Measurements from ENCODE around the gene CAT.

CAT gene

DNA sequence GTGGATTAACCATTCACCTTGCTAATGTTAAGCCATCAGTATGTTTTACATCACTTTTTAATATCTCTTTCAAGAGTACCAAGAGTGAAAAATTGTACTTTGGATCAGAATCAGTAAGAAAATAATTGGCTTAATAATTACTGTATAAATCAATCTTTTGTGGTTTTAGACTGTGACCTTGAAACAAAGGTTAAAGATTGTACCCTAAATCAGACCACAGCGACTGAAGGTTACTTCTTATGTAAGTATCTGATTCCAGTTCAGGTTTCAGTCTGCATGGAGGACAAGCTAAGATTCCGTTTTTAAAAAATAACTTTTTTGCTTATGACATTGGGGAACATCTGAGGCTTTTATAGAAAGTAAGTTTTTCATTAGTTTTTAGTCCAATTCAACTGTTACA, 18.9 kb downstream of the CAT start:
- H3K9me3 ChIP-seq (replicated peaks in 1 of 2; ENCODE audit: control insufficient read depth in 2 of 2, insufficient read depth in 1 of 2, low read depth in 1 of 2, low read length in 2 of 2) = peaks cover 0 to 2% of the 10 kb centered on the region in 2 donors
- no peak overlapping the region for H2BK120ac ChIP-seq (ENCODE audit: low read depth, low read length)
- no peak overlapping the region for H2BK12ac ChIP-seq (ENCODE audit: low read length)
- H3K14ac ChIP-seq (ENCODE audit: low read length) = no peak overlapping the region
- H2AK5ac ChIP-seq (ENCODE audit: low read depth, low read length) = no peak overlapping the region
- H3K79me1 ChIP-seq (ENCODE audit: low read depth, low read length) = no peaks in the 10 kb centered on the region
- H3K36me3 ChIP-seq (replicated peaks in 1 of 2; ENCODE audit: control insufficient read depth in 2 of 2, insufficient read depth in 2 of 2, low read length in 2 of 2) = peaks cover 0 to 15% of the 10 kb centered on the region in 2 donors
- H3K4me1 ChIP-seq (ENCODE audit: control insufficient read depth in 2 of 2, insufficient read depth in 1 of 2, low read depth in 1 of 2, low read length in 2 of 2) = peaks cover 0 to 2% of the 10 kb centered on the region in 2 donors
- no peak overlapping the region for H3K9ac ChIP-seq (ENCODE audit: low read depth, low read length, poor library complexity)
- no CpG with 5 or more reads among the region's 2 CpGs for WGBS, 2 donors (ENCODE audit: extremely low coverage in 2 of 2, insufficient read length in 2 of 2, insufficient replicate concordance in 1 of 2)
- no peak overlapping the region for H3K4ac ChIP-seq (ENCODE audit: low read length)
- H4K8ac ChIP-seq (ENCODE audit: low read depth, low read length) = no peak overlapping the region
- H3K27me3 ChIP-seq (ENCODE audit: control insufficient read depth in 3 of 3, insufficient read depth in 3 of 3, low read depth in 1 of 3, low read length in 3 of 3) = peaks cover 0 to 3% (median 0%) of the 10 kb centered on the region in 3 experiments
- no peak overlapping the region for H2BK5ac ChIP-seq (ENCODE audit: low read length)
- H3K4me3 ChIP-seq (ENCODE audit: low read length in 2 of 2) = no peak overlapping the region
- no peak overlapping the region for H4K91ac ChIP-seq (ENCODE audit: low read depth, low read length, poor library complexity)
- no peak overlapping the region for H2BK15ac ChIP-seq (ENCODE audit: low read length)
- no peak overlapping the region for H3K4me2 ChIP-seq (ENCODE audit: insufficient read depth, low read length, poor library complexity, severe bottlenecking)
- H2AFZ ChIP-seq (ENCODE audit: low read length) = no peak overlapping the region
- no peak overlapping the region for H3K23ac ChIP-seq (ENCODE audit: low read depth, low read length, poor library complexity)
- H3K27ac ChIP-seq (replicated peaks; ENCODE audit: low read length) = no peak overlapping the region
- H3K18ac ChIP-seq (ENCODE audit: low read length) = no peak overlapping the region
- no peak for DNase-seq (ENCODE audit: low spot score)

DNA sequence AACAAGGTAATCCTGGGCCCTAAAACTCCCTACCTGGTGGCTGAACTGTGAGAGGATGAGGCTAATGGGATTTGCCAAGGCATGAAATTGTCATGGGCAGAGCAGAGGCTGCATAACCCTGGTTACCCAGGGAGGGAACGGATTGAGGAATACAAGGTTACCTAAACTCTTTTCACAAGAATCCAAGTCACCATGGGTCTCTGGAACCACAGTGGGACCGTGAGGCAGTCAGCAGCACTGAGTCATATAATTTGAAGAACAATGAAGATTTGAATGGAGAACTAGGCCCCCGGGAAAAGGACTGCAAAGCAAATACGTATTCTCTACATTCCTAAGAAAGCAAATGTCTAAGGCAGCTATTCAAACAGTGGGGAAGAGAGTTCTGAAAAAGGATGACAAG, 19.8 kb downstream of the CAT start:
- no peak overlapping the region for H3K27ac ChIP-seq (replicated peaks; ENCODE audit: low read length)
- H3K27me3 ChIP-seq (ENCODE audit: control insufficient read depth in 3 of 3, insufficient read depth in 3 of 3, low read depth in 1 of 3, low read length in 3 of 3) = peaks cover 0 to 3% (median 0%) of the 10 kb centered on the region in 3 experiments
- H3K18ac ChIP-seq (ENCODE audit: low read length) = no peak overlapping the region
- H3K9me3 ChIP-seq (replicated peaks in 1 of 2; ENCODE audit: control insufficient read depth in 2 of 2, insufficient read depth in 1 of 2, low read depth in 1 of 2, low read length in 2 of 2) = peaks cover 0 to 2% of the 10 kb centered on the region in 2 donors
- no peak overlapping the region for H2AFZ ChIP-seq (ENCODE audit: low read length)
- no peak overlapping the region for H2BK15ac ChIP-seq (ENCODE audit: low read length)
- H2BK120ac ChIP-seq (ENCODE audit: low read depth, low read length) = no peak overlapping the region
- no peak overlapping the region for H3K4ac ChIP-seq (ENCODE audit: low read length)
- no peak overlapping the region for H4K91ac ChIP-seq (ENCODE audit: low read depth, low read length, poor library complexity)
- H3K79me1 ChIP-seq (ENCODE audit: low read depth, low read length) = no peaks in the 10 kb centered on the region
- H3K36me3 ChIP-seq (replicated peaks in 1 of 2; ENCODE audit: control insufficient read depth in 2 of 2, insufficient read depth in 2 of 2, low read length in 2 of 2) = peaks cover 0 to 15% of the 10 kb centered on the region in 2 donors
- H2AK5ac ChIP-seq (ENCODE audit: low read depth, low read length) = no peak overlapping the region
- DNase-seq (ENCODE audit: low spot score) = no peak
- WGBS, 2 donors (ENCODE audit: extremely low coverage in 2 of 2, insufficient read length in 2 of 2, insufficient replicate concordance in 1 of 2) = no CpG with 5 or more reads among the region's 4 CpGs
- no peak overlapping the region for H3K9ac ChIP-seq (ENCODE audit: low read depth, low read length, poor library complexity)
- no peak overlapping the region for H3K14ac ChIP-seq (ENCODE audit: low read length)
- H3K4me2 ChIP-seq (ENCODE audit: insufficient read depth, low read length, poor library complexity, severe bottlenecking) = no peak overlapping the region
- H4K8ac ChIP-seq (ENCODE audit: low read depth, low read length) = no peak overlapping the region
- H3K23ac ChIP-seq (ENCODE audit: low read depth, low read length, poor library complexity) = no peak overlapping the region
- peaks cover 0 to 2% of the 10 kb centered on the region in 2 donors for H3K4me1 ChIP-seq (ENCODE audit: control insufficient read depth in 2 of 2, insufficient read depth in 1 of 2, low read depth in 1 of 2, low read length in 2 of 2)
- no peak overlapping the region for H3K4me3 ChIP-seq (ENCODE audit: low read length in 2 of 2)
- no peak overlapping the region for H2BK12ac ChIP-seq (ENCODE audit: low read length)
- no peak overlapping the region for H2BK5ac ChIP-seq (ENCODE audit: low read length)

DNA sequence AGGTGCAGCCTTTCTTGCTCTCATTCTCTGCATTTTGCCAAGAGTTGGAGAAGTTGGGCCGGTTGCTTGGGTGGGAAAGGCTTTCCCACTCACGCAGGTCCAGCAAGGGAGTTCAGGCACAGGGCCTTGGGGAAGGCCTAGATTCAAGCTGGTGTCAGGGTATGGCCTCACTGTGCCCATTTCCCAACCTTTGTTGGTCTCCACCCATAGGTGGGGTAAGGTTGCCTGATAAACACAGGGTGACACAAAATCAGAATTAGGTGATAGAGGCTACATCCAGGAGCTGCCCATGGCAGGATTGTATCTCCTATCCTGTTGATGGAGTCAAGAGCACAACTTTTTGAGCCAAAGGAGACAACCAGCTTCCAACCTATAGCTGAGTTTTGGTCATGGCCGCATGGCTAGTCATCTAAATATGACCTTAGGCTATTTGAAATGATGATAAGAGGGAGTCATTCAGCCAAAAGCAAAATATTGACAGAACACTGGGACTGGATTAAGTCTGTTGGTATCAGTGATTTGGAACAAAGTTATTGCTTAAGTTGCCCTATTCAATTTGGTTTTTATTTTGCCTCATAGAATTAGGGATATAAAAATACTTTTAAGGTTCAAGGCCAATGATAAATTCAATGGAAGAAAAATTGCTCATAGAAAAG, 20.9 kb downstream of the CAT start:
- no peak overlapping the region for H4K91ac ChIP-seq (ENCODE audit: low read depth, low read length, poor library complexity)
- H2AFZ ChIP-seq (ENCODE audit: low read length) = no peak overlapping the region
- H3K4me1 ChIP-seq (ENCODE audit: control insufficient read depth in 2 of 2, insufficient read depth in 1 of 2, low read depth in 1 of 2, low read length in 2 of 2) = peaks cover 0 to 2% of the 10 kb centered on the region in 2 donors
- H3K9me3 ChIP-seq (replicated peaks in 1 of 2; ENCODE audit: control insufficient read depth in 2 of 2, insufficient read depth in 1 of 2, low read depth in 1 of 2, low read length in 2 of 2) = peaks cover 0 to 2% of the 10 kb centered on the region in 2 donors
- no peak overlapping the region for H3K9ac ChIP-seq (ENCODE audit: low read depth, low read length, poor library complexity)
- no peak overlapping the region for H3K18ac ChIP-seq (ENCODE audit: low read length)
- H2BK120ac ChIP-seq (ENCODE audit: low read depth, low read length) = no peak overlapping the region
- H3K4me2 ChIP-seq (ENCODE audit: insufficient read depth, low read length, poor library complexity, severe bottlenecking) = no peak overlapping the region
- peaks cover 0 to 3% (median 0%) of the 10 kb centered on the region in 3 experiments for H3K27me3 ChIP-seq (ENCODE audit: control insufficient read depth in 3 of 3, insufficient read depth in 3 of 3, low read depth in 1 of 3, low read length in 3 of 3)
- H3K79me1 ChIP-seq (ENCODE audit: low read depth, low read length) = no peaks in the 10 kb centered on the region
- DNase-seq (ENCODE audit: low spot score) = no peak
- H2BK15ac ChIP-seq (ENCODE audit: low read length) = no peak overlapping the region
- no peak overlapping the region for H3K14ac ChIP-seq (ENCODE audit: low read length)
- no peak overlapping the region for H2AK5ac ChIP-seq (ENCODE audit: low read depth, low read length)
- no peak overlapping the region for H2BK5ac ChIP-seq (ENCODE audit: low read length)
- no peak overlapping the region for H4K8ac ChIP-seq (ENCODE audit: low read depth, low read length)
- H3K4me3 ChIP-seq (ENCODE audit: low read length in 2 of 2) = no peak overlapping the region
- no peak overlapping the region for H2BK12ac ChIP-seq (ENCODE audit: low read length)
- peaks cover 0 to 11% of the 10 kb centered on the region in 2 donors for H3K36me3 ChIP-seq (replicated peaks in 1 of 2; ENCODE audit: control insufficient read depth in 2 of 2, insufficient read depth in 2 of 2, low read length in 2 of 2)
- no peak overlapping the region for H3K4ac ChIP-seq (ENCODE audit: low read length)
- no peak overlapping the region for H3K27ac ChIP-seq (replicated peaks; ENCODE audit: low read length)
- no CpG with 5 or more reads among the region's 3 CpGs for WGBS, 2 donors (ENCODE audit: extremely low coverage in 2 of 2, insufficient read length in 2 of 2, insufficient replicate concordance in 1 of 2)
- no peak overlapping the region for H3K23ac ChIP-seq (ENCODE audit: low read depth, low read length, poor library complexity)

DNA sequence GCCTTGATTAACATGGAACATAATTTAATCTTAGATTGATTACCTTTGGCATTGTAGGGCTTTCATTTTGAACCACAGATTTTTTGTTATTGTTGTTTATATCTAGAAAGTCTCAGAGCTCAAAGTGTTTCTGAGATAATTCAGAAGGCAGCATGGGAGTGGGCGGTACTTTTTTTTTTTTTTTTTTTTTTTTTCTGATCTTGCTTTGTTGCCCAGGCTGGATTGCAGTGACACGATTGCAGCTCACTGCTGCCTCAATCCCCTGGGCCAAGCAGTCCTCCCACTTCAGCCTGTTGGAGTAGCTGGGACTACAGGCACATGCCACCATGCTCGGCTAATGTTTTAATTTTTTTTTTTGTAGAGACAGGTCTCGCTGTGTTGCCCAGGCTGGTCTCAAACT, 21.5 kb downstream of the CAT start:
- Histone ChIP-seq H3K79me1 (ENCODE audit: low read depth, low read length) (no peaks in the 10 kb centered on the region), H2BK5ac (ENCODE audit: low read length) (no peak overlapping the region), H2BK15ac (ENCODE audit: low read length) (no peak overlapping the region), H3K36me3 (replicated peaks in 1 of 2; ENCODE audit: control insufficient read depth in 2 of 2, insufficient read depth in 2 of 2, low read length in 2 of 2) (peaks cover 0 to 13% of the 10 kb centered on the region in 2 donors), H3K4me1 (ENCODE audit: control insufficient read depth in 2 of 2, insufficient read depth in 1 of 2, low read depth in 1 of 2, low read length in 2 of 2) (peaks cover 0 to 2% of the 10 kb centered on the region in 2 donors), H3K4me3 (ENCODE audit: low read length in 2 of 2) (no peak overlapping the region), H3K27me3 (ENCODE audit: control insufficient read depth in 3 of 3, insufficient read depth in 3 of 3, low read depth in 1 of 3, low read length in 3 of 3) (peaks cover 0 to 3% (median 0%) of the 10 kb centered on the region in 3 experiments), H2AK5ac (ENCODE audit: low read depth, low read length) (no peak overlapping the region), H2BK120ac (ENCODE audit: low read depth, low read length) (no peak overlapping the region), H4K91ac (ENCODE audit: low read depth, low read length, poor library complexity) (no peak overlapping the region), H4K8ac (ENCODE audit: low read depth, low read length) (no peak overlapping the region), H3K9me3 (replicated peaks in 1 of 2; ENCODE audit: control insufficient read depth in 2 of 2, insufficient read depth in 1 of 2, low read depth in 1 of 2, low read length in 2 of 2) (peaks cover 0 to 2% of the 10 kb centered on the region in 2 donors), H3K9ac (ENCODE audit: low read depth, low read length, poor library complexity) (no peak overlapping the region), H3K14ac (ENCODE audit: low read length) (no peak overlapping the region), H3K4ac (ENCODE audit: low read length) (no peak overlapping the region), H2AFZ (ENCODE audit: low read length) (no peak overlapping the region), H2BK12ac (ENCODE audit: low read length) (no peak overlapping the region), H3K27ac (replicated peaks; ENCODE audit: low read length) (no peak overlapping the region), H3K18ac (ENCODE audit: low read length) (no peak overlapping the region), H3K4me2 (ENCODE audit: insufficient read depth, low read length, poor library complexity, severe bottlenecking) (no peak overlapping the region), H3K23ac (ENCODE audit: low read depth, low read length, poor library complexity) (no peak overlapping the region)
- WGBS, 2 donors (ENCODE audit: extremely low coverage in 2 of 2, insufficient read length in 2 of 2, insufficient replicate concordance in 1 of 2) = no CpG with 5 or more reads among the region's 4 CpGs
- DNase-seq (ENCODE audit: low spot score) = no peak
